ENCODE data around the gene CNPY4.

The CNPY4 gene

DNA sequence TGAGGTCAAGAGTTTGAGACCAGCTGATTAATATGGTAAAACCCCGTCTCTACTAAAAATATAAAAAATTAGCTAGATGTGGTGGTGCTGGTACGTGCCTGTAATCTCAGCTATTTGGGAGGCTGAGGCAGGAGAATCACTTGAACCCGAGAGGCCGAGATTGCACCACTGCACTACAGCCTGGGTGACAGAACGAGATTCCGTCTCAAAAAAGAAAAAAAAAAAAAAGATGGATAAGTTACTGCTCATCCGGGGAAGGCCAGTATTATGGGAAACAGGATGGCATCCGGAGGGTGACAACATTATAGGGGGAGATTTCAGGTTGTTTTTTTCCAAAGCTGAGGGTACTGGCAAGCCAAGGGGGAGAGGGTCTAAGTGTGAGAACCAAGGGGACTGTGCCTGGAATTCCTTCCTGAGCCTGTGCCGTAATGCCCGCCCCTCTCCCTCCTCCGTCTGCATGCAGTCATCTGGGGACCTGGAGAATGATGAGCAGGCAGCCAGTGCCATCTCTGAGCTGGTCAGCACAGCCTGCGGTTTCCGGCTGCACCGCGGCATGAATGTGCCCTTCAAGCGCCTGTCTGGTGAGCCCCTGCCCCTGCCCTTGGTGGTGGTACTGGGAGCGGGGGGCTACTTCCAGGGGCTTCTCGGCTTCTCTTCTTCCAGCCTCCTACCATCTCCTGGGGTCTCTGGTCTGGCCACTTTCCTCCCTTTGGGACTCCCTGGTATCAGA lies 33.7 kb downstream of the CNPY4 start:
- H3K4me1 ChIP-seq (ENCODE audit: insufficient read depth, poor library complexity, severe bottlenecking) = peaks cover 8% of the 10 kb centered on the region
- no peaks in the 10 kb centered on the region for H3K27me3 ChIP-seq (ENCODE audit: insufficient read depth, poor library complexity, severe bottlenecking)
- peaks cover 59% of the 10 kb centered on the region for H3K36me3 ChIP-seq (ENCODE audit: low read depth)
- H3K4me3 ChIP-seq (ENCODE audit: severe bottlenecking) = no peak overlapping the region
- TF ChIP-seq, protein P1, sequence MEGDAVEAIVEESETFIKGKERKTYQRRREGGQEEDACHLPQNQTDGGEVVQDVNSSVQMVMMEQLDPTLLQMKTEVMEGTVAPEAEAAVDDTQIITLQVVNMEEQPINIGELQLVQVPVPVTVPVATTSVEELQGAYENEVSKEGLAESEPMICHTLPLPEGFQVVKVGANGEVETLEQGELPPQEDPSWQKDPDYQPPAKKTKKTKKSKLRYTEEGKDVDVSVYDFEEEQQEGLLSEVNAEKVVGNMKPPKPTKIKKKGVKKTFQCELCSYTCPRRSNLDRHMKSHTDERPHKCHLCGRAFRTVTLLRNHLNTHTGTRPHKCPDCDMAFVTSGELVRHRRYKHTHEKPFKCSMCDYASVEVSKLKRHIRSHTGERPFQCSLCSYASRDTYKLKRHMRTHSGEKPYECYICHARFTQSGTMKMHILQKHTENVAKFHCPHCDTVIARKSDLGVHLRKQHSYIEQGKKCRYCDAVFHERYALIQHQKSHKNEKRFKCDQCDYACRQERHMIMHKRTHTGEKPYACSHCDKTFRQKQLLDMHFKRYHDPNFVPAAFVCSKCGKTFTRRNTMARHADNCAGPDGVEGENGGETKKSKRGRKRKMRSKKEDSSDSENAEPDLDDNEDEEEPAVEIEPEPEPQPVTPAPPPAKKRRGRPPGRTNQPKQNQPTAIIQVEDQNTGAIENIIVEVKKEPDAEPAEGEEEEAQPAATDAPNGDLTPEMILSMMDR (IDR thresholded peaks at IDR 0.05; ENCODE audit: poor library complexity, severe bottlenecking) = no peak
- ATAC-seq (ENCODE audit: low read depth) (no peak), DNase-seq (ENCODE audit: low spot score) (no peak)
- H3K27ac ChIP-seq (ENCODE audit: poor library complexity, severe bottlenecking) = no peak overlapping the region
- H3K9me3 ChIP-seq (ENCODE audit: severe bottlenecking) = no peaks in the 10 kb centered on the region

DNA sequence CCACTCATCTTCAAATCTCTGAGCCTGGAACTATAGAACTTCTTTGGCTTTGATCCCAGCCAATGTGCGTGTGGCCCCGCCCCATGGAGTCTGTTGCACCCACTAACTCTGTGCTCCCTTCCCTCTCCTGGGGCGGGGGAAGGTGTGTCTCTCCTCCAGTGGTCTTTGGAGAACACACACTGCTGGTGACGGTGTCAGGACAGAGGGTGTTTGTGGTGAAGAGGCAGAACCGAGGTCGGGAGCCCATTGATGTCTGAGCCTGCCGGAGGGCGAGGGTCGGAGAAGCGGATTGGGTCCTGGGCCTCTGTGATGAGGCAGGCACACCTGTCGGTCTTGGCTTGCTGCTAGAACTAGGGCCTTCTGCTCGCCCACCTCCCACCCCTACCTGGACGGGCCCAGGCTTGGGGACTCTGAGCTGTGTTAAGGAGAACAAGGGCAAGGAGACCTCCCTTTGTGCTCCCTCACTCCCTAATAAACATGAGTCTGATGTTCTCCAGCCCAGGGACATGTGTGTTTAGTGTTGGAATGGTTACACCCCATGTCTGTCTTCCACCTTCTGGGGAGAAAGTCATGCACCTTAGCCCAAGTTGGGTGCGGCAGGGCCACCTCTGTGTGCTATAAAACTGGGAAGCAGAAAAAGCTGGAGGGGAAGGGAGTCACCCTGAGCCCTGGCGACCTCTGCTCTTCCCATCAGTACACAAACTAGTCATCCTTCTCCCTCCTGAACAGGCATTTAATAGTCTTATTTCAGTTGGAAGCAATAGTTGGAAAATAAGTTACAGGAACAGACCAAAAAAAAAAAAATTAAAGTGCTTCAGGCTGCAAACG lies 34.5 kb downstream of the CNPY4 start:
- DNase-seq (ENCODE audit: low spot score) (no peak), ATAC-seq (ENCODE audit: low read depth) (no peak)
- Histone ChIP-seq H3K4me3 (ENCODE audit: severe bottlenecking) (no peak overlapping the region), H3K27ac (ENCODE audit: poor library complexity, severe bottlenecking) (peak overlapping the region; percentile 4), H3K4me1 (ENCODE audit: insufficient read depth, poor library complexity, severe bottlenecking) (peaks cover 8% of the 10 kb centered on the region), H3K36me3 (ENCODE audit: low read depth) (peaks cover 59% of the 10 kb centered on the region), H3K27me3 (ENCODE audit: insufficient read depth, poor library complexity, severe bottlenecking) (no peaks in the 10 kb centered on the region), H3K9me3 (ENCODE audit: severe bottlenecking) (no peaks in the 10 kb centered on the region)
- TF ChIP-seq, protein P1 (IDR thresholded peaks at IDR 0.05; ENCODE audit: poor library complexity, severe bottlenecking) = no peak

DNA sequence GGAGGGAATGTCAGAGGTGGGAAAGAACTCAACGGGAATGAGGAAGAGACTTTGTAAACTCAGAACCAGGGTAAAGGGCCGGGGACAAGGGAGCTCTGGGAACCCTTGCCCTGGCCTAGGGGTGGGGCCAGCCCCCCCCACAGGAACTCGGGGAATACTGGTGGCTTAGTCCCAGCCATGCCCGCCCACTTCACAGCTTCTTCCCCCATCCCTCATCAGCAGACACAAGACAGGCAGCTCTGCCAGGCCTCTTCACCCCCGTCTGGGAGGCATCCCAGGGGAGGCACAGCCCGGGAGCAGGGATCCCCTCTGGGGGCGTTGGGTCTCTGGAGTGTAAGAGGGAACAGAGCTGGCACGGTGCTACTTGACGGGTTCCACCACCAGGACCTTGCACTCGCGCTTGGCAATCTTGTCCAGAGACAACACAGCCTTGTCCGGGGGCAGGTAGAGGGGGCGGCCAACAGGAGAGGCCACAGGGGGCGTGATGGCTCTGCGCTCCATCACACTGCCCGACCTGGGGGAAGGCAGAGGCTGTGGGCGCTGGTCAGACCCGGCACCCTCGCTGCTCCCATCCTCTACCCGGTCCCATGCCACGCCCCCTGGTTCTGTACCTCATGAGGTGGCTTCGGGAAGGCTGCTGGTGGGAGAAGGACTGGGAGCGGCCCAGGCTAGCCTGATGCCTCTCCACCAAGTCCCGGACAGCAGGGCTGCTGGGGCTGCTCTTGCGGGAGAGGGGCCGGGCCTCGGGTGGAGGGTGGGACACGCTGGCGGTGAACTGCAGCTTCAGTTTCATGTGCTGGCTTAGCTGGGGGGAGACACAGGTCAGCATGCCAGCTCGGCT lies 35.4 kb downstream of the CNPY4 start:
- ATAC-seq (ENCODE audit: low read depth) (no peak), DNase-seq (ENCODE audit: low spot score) (no peak)
- H3K36me3 ChIP-seq (ENCODE audit: low read depth) = peaks cover 54% of the 10 kb centered on the region
- H3K9me3 ChIP-seq (ENCODE audit: severe bottlenecking) = no peaks in the 10 kb centered on the region
- peaks cover 5% of the 10 kb centered on the region for H3K4me1 ChIP-seq (ENCODE audit: insufficient read depth, poor library complexity, severe bottlenecking)
- H3K4me3 ChIP-seq (ENCODE audit: severe bottlenecking) = no peak overlapping the region
- TF ChIP-seq, protein P1 (IDR thresholded peaks at IDR 0.05; ENCODE audit: poor library complexity, severe bottlenecking) = no peak
- no peak overlapping the region for H3K27ac ChIP-seq (ENCODE audit: poor library complexity, severe bottlenecking)
- no peaks in the 10 kb centered on the region for H3K27me3 ChIP-seq (ENCODE audit: insufficient read depth, poor library complexity, severe bottlenecking)

DNA sequence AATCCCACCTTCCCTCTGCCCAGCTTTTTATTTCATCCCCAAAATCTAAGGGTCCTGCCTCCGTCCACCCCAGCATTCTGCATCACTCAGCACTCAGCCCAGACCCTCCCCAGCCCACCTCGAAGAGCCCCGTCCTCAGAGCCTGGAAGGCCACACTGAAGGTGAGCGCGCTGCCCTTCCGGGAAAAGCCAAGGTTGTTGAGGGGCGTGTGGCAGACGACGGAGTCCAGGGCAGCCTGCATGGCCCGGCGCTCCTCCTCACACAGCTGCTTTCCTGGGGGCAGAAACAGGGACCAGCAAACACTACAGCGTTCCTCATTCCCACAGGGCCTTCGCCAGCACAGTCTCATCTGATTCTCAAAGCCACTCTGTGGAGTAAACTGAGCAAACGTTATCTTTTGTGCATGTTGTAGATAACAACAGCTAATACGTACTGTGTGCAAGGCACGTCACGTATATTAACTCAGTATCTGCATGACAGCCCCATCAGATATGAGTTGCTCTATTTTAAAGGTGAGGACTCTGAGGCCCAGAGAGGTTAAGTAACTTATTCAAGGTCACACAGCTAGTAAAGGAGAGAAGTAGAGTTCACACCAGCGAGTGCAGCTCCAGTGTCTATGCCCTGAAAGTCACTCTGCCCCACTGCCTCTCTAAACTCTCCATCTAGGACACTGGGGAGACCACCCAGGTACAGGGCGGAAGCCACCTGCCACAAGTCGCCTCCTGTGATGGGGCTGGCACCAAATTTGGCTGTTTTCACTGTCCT lies 36.3 kb downstream of the CNPY4 start:
- DNase-seq (ENCODE audit: low spot score) = no peak
- TF ChIP-seq, protein P1 (IDR thresholded peaks at IDR 0.05; ENCODE audit: poor library complexity, severe bottlenecking) = no peak
- no peaks in the 10 kb centered on the region for H3K27me3 ChIP-seq (ENCODE audit: insufficient read depth, poor library complexity, severe bottlenecking)
- H3K4me1 ChIP-seq (ENCODE audit: insufficient read depth, poor library complexity, severe bottlenecking) = no peaks in the 10 kb centered on the region
- peaks cover 46% of the 10 kb centered on the region for H3K36me3 ChIP-seq (ENCODE audit: low read depth)
- H3K27ac ChIP-seq (ENCODE audit: poor library complexity, severe bottlenecking) = no peak overlapping the region
- no peak for ATAC-seq (ENCODE audit: low read depth)
- H3K4me3 ChIP-seq (ENCODE audit: severe bottlenecking) = no peak overlapping the region
- H3K9me3 ChIP-seq (ENCODE audit: severe bottlenecking) = no peaks in the 10 kb centered on the region

Data from RWPE2 (cell line).